ENCODE measurements around the gene CACUL1.

DNA sequence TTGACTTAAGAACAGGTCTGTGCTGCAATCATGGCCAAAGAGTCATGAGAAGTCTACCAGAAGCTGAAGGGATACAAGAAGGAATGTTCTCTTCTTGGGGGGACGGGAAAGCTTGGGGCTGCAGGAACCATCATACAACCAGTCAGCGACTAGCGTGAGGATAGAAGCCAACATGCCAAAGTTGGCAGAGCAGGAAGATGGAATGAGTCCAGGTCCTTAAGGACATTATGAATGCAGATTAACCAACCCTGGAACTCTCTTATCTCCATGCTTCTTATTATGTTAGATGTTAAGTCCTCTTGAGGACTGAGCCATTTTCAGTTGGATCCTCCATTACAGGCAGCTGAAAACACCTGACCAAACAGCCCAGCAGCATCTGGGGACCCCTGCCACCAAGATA lies 17.2 kb upstream of the CACUL1 start:
- TF ChIP-seq, protein P1, sequence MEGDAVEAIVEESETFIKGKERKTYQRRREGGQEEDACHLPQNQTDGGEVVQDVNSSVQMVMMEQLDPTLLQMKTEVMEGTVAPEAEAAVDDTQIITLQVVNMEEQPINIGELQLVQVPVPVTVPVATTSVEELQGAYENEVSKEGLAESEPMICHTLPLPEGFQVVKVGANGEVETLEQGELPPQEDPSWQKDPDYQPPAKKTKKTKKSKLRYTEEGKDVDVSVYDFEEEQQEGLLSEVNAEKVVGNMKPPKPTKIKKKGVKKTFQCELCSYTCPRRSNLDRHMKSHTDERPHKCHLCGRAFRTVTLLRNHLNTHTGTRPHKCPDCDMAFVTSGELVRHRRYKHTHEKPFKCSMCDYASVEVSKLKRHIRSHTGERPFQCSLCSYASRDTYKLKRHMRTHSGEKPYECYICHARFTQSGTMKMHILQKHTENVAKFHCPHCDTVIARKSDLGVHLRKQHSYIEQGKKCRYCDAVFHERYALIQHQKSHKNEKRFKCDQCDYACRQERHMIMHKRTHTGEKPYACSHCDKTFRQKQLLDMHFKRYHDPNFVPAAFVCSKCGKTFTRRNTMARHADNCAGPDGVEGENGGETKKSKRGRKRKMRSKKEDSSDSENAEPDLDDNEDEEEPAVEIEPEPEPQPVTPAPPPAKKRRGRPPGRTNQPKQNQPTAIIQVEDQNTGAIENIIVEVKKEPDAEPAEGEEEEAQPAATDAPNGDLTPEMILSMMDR (conservative IDR thresholded peaks at IDR 0.05; ENCODE audit: low read length), result no peak
- TF ChIP-seq EZH2phosphoT487 (IDR thresholded peaks at IDR 0.05; ENCODE audit: borderline replicate concordance, low read depth, low read length), result no peak
